Ascending aorta (tissue), 2 donors: ENCODE results near the gene ERN1. TPM values are rescaled to one million over a fixed set of nuclear protein-coding genes. Genes with fewer than 3 reads are reported as not detected.

Source experiments
- DNase-seq, 2 donors: peaks; one replicate each; pipeline ENCODE4 v3.0.0-alpha.2; 2019; ENCODE audit warnings: low spot score in 2 of 2
- H3K27ac ChIP-seq, 2 donors: fragments of 200-600 bp; sonication (generic); one replicate each; pipeline ENCODE4 v1.5.1; 2016 to 2017; ENCODE audit warnings: mild to moderate bottlenecking in 1 of 2
- H3K27me3 ChIP-seq: fragments of 200-600 bp; sonication (generic); one replicate; pipeline ENCODE4 v1.5.1; 2017
- H3K36me3 ChIP-seq, 2 donors: fragments of 200-600 bp; sonication (generic); one replicate each; pipeline ENCODE4 v1.5.1; 2016
- H3K4me1 ChIP-seq, 2 donors: fragments of 200-600 bp; sonication (generic); one replicate each; pipeline ENCODE4 v1.5.1; 2016 to 2017; ENCODE audit warnings: mild to moderate bottlenecking in 1 of 2
- H3K4me3 ChIP-seq, 2 donors: fragments of 200-600 bp; sonication (generic); one replicate each; pipeline ENCODE4 v1.5.1; 2016 to 2017; ENCODE audit warnings: mild to moderate bottlenecking in 1 of 2
- H3K9me3 ChIP-seq, 2 donors: fragments of 200-600 bp; sonication (generic); one replicate each; pipeline ENCODE4 v1.5.1; 2016
- CTCF ChIP-seq, 3 experiments: fragments of 200-600 bp in 2 of 3; fragments of 450-650 bp in 1 of 3; sonication (generic) in 2 of 3; IDR thresholded peaks; one replicate each; pipeline ENCODE4 v1.5.1; 2016 to 2019; ENCODE audit warnings: antibody characterized with exemption in 3 of 3, mild to moderate bottlenecking in 1 of 3, moderate library complexity in 1 of 3
- intact Hi-C: fragments of 100-400 bp; cut with DNase I; formaldehyde crosslinking; loops from one replicate; pipeline ENCODE4 v1.15.1; 2023
- total RNA-seq: library from RNA; depleted of rRNA; stranded (reverse); fragments of >200 nt; gene quantifications from one replicate; pipeline ENCODE4 v1.1.0, GENCODE V29; 2016

Gene ERN1
- total RNA-seq, 1 donor from 2014 or later: 26.5 TPM

DNA sequence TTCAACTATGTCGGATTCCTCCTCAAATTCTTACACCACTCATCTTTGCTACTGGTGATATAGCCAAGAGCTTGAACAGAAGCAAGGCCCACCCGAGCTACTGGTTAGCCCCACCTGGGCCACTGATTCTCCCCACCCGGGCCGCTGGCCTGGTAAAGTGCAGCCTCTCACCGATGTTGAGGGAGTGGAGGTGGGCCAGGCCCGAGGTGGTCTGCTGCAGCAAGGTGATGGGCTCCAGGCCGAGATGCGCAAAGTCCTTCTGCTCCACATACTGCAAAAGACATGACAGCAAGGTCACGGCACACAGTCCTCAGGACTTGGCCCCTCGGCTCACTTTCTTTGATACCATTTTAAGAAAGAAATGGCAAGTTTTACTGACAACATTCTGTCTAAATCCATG, 76.8 kb downstream of the ERN1 start:
- Histone ChIP-seq H3K9me3 (no peaks in the 10 kb centered on the region), H3K27me3 (no peaks in the 10 kb centered on the region), H3K36me3 (peaks cover 65 to 92% of the 10 kb centered on the region in 2 donors), H3K4me3 (no peak overlapping the region), H3K27ac (no peak overlapping the region), H3K4me1 (no peaks in the 10 kb centered on the region)
- intact Hi-C loops: loop anchor here (10.0 kb wide), 1 partner anchor 232 kb away; no protein-coding TSS in a partner anchor
- TF ChIP-seq CTCF (IDR thresholded peaks at IDR 0.05): no peak
- no peak for DNase-seq

DNA sequence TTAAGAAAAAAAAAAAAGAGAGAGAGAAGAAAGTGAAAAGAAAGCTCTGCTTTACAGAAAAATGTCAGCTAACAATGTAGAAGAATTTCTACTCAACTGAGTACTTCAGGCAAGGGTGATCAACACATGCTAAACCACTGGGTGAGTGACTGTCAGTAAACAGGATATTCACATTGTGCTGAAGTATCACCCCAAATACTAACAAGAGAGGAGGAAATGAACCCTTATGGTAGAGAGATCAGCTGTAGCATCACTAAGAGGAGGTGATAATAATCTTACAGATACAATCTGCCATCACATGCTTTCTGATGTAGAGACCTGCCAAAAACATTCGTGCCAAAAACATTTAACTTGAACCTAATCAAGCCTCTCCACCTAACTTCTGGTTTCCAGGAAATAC, 78.8 kb downstream of the ERN1 start:
- Histone ChIP-seq H3K4me3 (no peak overlapping the region), H3K36me3 (peaks cover 72 to 95% of the 10 kb centered on the region in 2 donors), H3K9me3 (no peaks in the 10 kb centered on the region), H3K27me3 (no peaks in the 10 kb centered on the region), H3K4me1 (no peaks in the 10 kb centered on the region), H3K27ac (no peak overlapping the region)
- TF ChIP-seq CTCF (IDR thresholded peaks at IDR 0.05): no peak
- no peak for DNase-seq
- intact Hi-C loops: loop anchor here (10.0 kb wide), 1 partner anchor 234 kb away; no protein-coding TSS in a partner anchor

- DNase-seq: no peak
- Histone ChIP-seq H3K27ac (no peak overlapping the region), H3K4me1 (no peaks in the 10 kb centered on the region), H3K9me3 (no peaks in the 10 kb centered on the region), H3K4me3 (no peak overlapping the region), H3K27me3 (no peaks in the 10 kb centered on the region), H3K36me3 (peaks cover 76 to 95% of the 10 kb centered on the region in 2 donors)
- no peak for TF ChIP-seq CTCF (IDR thresholded peaks at IDR 0.05)
- intact Hi-C loops: no loop called here
These were observed 81.1 kb downstream of the ERN1 start for GRCh38 chr17:64048805-64049204.

DNA sequence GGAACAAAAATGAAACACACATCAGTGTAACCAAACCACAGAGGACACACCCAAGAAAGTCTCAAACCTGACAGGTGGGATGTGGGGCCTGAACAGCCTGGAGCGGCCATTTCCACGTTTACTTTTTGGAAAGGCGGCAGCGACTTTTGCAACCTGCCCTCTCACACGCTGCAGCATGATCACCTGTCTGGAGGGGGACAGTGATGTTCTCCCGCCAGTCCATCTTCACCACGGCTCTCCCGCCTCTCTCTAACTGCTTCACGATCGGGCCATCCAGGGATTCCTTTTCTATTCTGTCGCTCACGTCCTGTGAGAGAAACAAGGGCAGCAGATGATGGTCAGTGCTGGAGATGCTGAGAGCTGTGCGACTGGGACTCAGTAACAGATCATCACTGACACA, 84.8 kb downstream of the ERN1 start:
- Histone ChIP-seq H3K4me1 (no peaks in the 10 kb centered on the region), H3K36me3 (peaks cover 52 to 67% of the 10 kb centered on the region in 2 donors), H3K27ac (no peak overlapping the region), H3K27me3 (no peaks in the 10 kb centered on the region), H3K9me3 (no peaks in the 10 kb centered on the region), H3K4me3 (no peak overlapping the region)
- no peak for TF ChIP-seq CTCF (IDR thresholded peaks at IDR 0.05)
- intact Hi-C loops: no loop called here
- DNase-seq: no peak

- intact Hi-C loops: no loop called here
- TF ChIP-seq CTCF (IDR thresholded peaks at IDR 0.05): no peak
- Histone ChIP-seq H3K4me3 (no peak overlapping the region), H3K36me3 (peaks cover 41 to 49% of the 10 kb centered on the region in 2 donors), H3K9me3 (no peaks in the 10 kb centered on the region), H3K27ac (no peak overlapping the region), H3K4me1 (no peaks in the 10 kb centered on the region), H3K27me3 (no peaks in the 10 kb centered on the region)
- DNase-seq: no peak
These were observed 87.1 kb downstream of the ERN1 start for GRCh38 chr17:64042700-64043485.
